Kidney (tissue), 14 donors: ENCODE results near the gene C19orf44. TPM values are rescaled to one million over a fixed set of nuclear protein-coding genes. Genes with fewer than 3 reads are reported as not detected.

ENCODE experiments used
- DNase-seq, 5 donors: peaks; one replicate each; pipeline ENCODE4 v3.0.0-alpha.2; 2013 to 2020
- FAIRE-seq: peaks from 2 replicates; lab custom pipeline; 2012; peaks lifted over from hg19 to GRCh38; lab: Jason Lieb, UNC
- H3K27ac ChIP-seq, 2 donors: one replicate each; pipeline ENCODE4 v1.7.0; 2013; ENCODE audit warnings: low read depth in 2 of 2, low read length in 2 of 2, inconsistent platforms in 1 of 2
- H3K27me3 ChIP-seq: one replicate; pipeline ENCODE4 v1.7.1; 2013; ENCODE audit warnings: low read length, inconsistent platforms; ENCODE audit not compliant: control insufficient read depth, insufficient read depth
- H3K36me3 ChIP-seq, 3 donors: one replicate each; pipeline versions ENCODE4 v1.7.0 to v1.7.1; 2013; ENCODE audit warnings: low read length in 3 of 3, control low read depth in 1 of 3, inconsistent platforms in 1 of 3; ENCODE audit not compliant: insufficient read depth in 3 of 3, control insufficient read depth in 2 of 3
- H3K4me1 ChIP-seq, 3 donors: one replicate each; pipeline versions ENCODE4 v1.7.0 to v1.7.1; 2013; ENCODE audit warnings: low read length in 3 of 3, inconsistent platforms in 1 of 3, low read depth in 1 of 3; ENCODE audit not compliant: control insufficient read depth in 2 of 3, insufficient read depth in 2 of 3
- H3K4me3 ChIP-seq, 3 donors: one replicate each; pipeline versions ENCODE4 v1.7.0 to v1.8.1; 2013; ENCODE audit warnings: low read length in 3 of 3, control low read depth in 1 of 3, inconsistent platforms in 1 of 3
- H3K9ac ChIP-seq, 3 donors: one replicate each; pipeline versions ENCODE4 v1.7.0 to v1.7.1; 2013; ENCODE audit warnings: low read length in 3 of 3, control low read depth in 1 of 3, inconsistent platforms in 1 of 3
- H3K9me3 ChIP-seq, 3 donors: one replicate each; pipeline versions ENCODE4 v1.7.0 to v1.7.1; 2013; ENCODE audit warnings: low read length in 3 of 3, control low read depth in 1 of 3, inconsistent platforms in 1 of 3; ENCODE audit not compliant: control insufficient read depth in 2 of 3, insufficient read depth in 1 of 3
- CTCF ChIP-seq: IDR thresholded peaks from 3 replicates; pipeline ENCODE4 v1.5.1; 2012; ENCODE audit warnings: mild to moderate bottlenecking, moderate library complexity, borderline replicate concordance; ENCODE audit not compliant: insufficient read depth; ENCODE audit errors: extremely low read depth
- intact Hi-C: fragments of 100-400 bp; cut with DNase I; formaldehyde crosslinking; loops from one replicate; pipeline ENCODE4 v1.11.1; 2022
- polyA plus RNA-seq: library from polyadenylated mRNA; stranded (reverse); fragments of 350-450 nt; fragmentation: Illumina TruSeq; extraction: RNeasy Lipid Tissue Mini Kit (QIAGEN cat#74804); gene quantifications from one replicate; pipeline ENCODE4 v1.2.3, GENCODE V29; 2014; ENCODE audit warnings: low read depth, low replicate concordance; ENCODE audit not compliant: insufficient read depth
- total RNA-seq: library from RNA; stranded (reverse); fragmentation: NEBNext Ultra II Directional; extraction: Animal tissue kit (Norgen Biotek cat#: 25700); gene quantifications from one replicate; pipeline ENCODE4 v1.2.1, GENCODE V29; 2021
- donor health status: control.
- donor health status: control.
- donor health status: control.
- donor health status: control.
- donor health status: control.
- donor health status: DM: yes; HTN: yes; CAD: no.
- donor health status: Normal renal cell carcinoma (clear cell type).

The C19orf44 gene
- total and polyA plus RNA-seq, 2 donors from 2014 or later = 6.2 to 8.6 TPM

- Histone ChIP-seq H3K27ac (no peak overlapping the region), H3K27me3 (no peaks in the 10 kb centered on the region), H3K9ac (no peak overlapping the region), H3K4me3 (no peak overlapping the region), H3K36me3 (peaks cover 5 to 64% (median 27%) of the 10 kb centered on the region in 3 donors), H3K4me1 (peaks cover 0 to 6% (median 0%) of the 10 kb centered on the region in 3 donors), H3K9me3 (no peaks in the 10 kb centered on the region)
- FAIRE-seq = no peak
- intact Hi-C loops = no loop called here
- DNase-seq = no peak
- no peak for TF ChIP-seq CTCF
These were observed 24.9 kb downstream of the C19orf44 start for GRCh38 chr19:16520986-16521624.

- Histone ChIP-seq H3K27ac (no peak overlapping the region), H3K4me1 (peaks cover 0 to 9% (median 3%) of the 10 kb centered on the region in 3 donors), H3K4me3 (no peak overlapping the region), H3K9ac (no peak overlapping the region), H3K9me3 (no peaks in the 10 kb centered on the region), H3K36me3 (peaks cover 5 to 59% (median 26%) of the 10 kb centered on the region in 3 donors), H3K27me3 (no peaks in the 10 kb centered on the region)
- no peak for TF ChIP-seq CTCF
- no peak for FAIRE-seq
- intact Hi-C loops = no loop called here
- no peak for DNase-seq
These were observed 25.6 kb downstream of the C19orf44 start for GRCh38 chr19:16521715-16522289.

- intact Hi-C loops = no loop called here
- Histone ChIP-seq H3K27me3 (no peaks in the 10 kb centered on the region), H3K4me3 (no peak overlapping the region), H3K4me1 (peaks cover 0 to 14% (median 10%) of the 10 kb centered on the region in 3 donors), H3K9ac (no peak overlapping the region), H3K9me3 (no peaks in the 10 kb centered on the region), H3K27ac (no peak overlapping the region), H3K36me3 (peaks cover 2 to 60% (median 23%) of the 10 kb centered on the region in 3 donors)
- no peak for TF ChIP-seq CTCF
- no peak for DNase-seq
- no peak for FAIRE-seq
These were observed 26.6 kb downstream of the C19orf44 start for GRCh38 chr19:16522559-16523377.
